ENCODE measurements around the gene TMEM231.
A peak's percentile ranks its signal among the peaks of the same experiment; 100 is the strongest.

Gene TMEM231

DNA sequence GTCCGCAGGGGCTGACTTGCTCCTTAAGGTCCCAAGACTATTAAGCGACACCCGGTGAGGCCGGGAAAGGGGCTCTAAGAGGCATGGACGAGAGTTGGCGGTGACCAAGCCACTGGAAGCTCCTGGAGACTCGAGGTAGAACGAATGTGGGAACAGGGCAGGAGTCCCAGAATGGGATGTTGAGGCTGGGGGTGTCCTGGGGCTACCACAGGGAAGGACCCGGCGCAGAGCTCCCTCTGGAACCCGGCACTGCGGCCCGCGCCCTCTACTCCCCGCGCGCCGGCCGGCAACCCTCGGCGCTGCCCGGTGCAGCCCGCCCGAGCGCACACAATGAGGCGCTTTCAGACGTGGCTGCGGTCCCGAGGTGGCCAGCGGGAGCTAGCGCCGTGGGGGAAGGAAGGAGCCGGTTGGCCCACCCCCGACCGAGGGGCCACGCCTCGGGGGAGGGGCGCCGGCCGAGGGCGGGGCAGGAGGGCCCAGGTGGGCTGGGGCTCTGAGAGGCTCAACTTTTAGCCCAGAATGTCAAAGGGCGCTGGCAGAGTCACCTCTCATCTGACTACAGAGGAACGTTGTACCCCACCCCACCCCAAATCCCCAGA is 60.9 kb downstream of the TMEM231 start, which contains the start of gene CHST6:
TSS of gene CHST6 (minus strand) at position 366 of the 599 bp plus-strand sequence. CDS start 15,613 bp downstream, outside the sequence.
- TF ChIP-seq EP300 (IDR thresholded peaks at IDR 0.05; ENCODE audit: borderline replicate concordance) = no peak
- TF ChIP-seq TCF12 (IDR thresholded peaks at IDR 0.05; ENCODE audit: low read depth) = peak; percentile 28; the same call in 1 of the 2 replicates
- TF ChIP-seq TAF1 (IDR thresholded peaks at IDR 0.05; ENCODE audit: low read depth) = peak; percentile 70; the same call in 1 of the 2 replicates
- peak; percentile 58; the same call in 1 of the 2 replicates for TF ChIP-seq ZBTB7A (IDR thresholded peaks at IDR 0.05; ENCODE audit: low read depth)
- TF ChIP-seq CREB1 (IDR thresholded peaks at IDR 0.05; ENCODE audit: low read depth) = no peak
- TF ChIP-seq, protein P1, sequence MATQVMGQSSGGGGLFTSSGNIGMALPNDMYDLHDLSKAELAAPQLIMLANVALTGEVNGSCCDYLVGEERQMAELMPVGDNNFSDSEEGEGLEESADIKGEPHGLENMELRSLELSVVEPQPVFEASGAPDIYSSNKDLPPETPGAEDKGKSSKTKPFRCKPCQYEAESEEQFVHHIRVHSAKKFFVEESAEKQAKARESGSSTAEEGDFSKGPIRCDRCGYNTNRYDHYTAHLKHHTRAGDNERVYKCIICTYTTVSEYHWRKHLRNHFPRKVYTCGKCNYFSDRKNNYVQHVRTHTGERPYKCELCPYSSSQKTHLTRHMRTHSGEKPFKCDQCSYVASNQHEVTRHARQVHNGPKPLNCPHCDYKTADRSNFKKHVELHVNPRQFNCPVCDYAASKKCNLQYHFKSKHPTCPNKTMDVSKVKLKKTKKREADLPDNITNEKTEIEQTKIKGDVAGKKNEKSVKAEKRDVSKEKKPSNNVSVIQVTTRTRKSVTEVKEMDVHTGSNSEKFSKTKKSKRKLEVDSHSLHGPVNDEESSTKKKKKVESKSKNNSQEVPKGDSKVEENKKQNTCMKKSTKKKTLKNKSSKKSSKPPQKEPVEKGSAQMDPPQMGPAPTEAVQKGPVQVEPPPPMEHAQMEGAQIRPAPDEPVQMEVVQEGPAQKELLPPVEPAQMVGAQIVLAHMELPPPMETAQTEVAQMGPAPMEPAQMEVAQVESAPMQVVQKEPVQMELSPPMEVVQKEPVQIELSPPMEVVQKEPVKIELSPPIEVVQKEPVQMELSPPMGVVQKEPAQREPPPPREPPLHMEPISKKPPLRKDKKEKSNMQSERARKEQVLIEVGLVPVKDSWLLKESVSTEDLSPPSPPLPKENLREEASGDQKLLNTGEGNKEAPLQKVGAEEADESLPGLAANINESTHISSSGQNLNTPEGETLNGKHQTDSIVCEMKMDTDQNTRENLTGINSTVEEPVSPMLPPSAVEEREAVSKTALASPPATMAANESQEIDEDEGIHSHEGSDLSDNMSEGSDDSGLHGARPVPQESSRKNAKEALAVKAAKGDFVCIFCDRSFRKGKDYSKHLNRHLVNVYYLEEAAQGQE (IDR thresholded peaks at IDR 0.05; ENCODE audit: low read depth) = no peak
- TF ChIP-seq, protein P2, sequence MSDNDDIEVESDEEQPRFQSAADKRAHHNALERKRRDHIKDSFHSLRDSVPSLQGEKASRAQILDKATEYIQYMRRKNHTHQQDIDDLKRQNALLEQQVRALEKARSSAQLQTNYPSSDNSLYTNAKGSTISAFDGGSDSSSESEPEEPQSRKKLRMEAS (IDR thresholded peaks at IDR 0.05) = peak; percentile 75

DNA sequence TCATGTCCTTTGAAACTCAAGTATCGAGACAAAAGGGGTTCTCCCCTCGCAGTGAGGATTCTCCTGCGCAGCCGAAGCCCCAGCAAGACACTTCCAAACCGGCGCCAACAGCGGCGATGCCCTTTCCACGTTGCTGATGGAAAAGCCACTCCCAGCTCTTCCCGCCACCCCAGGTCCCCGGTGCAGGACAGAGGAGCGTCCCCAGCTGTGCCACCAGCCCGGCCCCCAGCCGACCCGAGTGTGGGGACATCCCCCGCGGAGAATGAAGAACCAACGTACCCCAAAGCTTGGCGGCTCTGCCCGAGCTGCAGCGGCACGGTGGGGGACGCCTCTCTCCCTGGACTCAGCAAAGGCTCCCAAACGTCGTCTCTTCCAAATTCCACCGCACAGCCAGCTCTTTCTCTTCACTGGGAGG is 61.4 kb downstream of the TMEM231 start:
- TF ChIP-seq EP300 (IDR thresholded peaks at IDR 0.05; ENCODE audit: borderline replicate concordance) (no peak), FOXM1 (IDR thresholded peaks at IDR 0.05; ENCODE audit: borderline replicate concordance, low read depth) (no peak), NFIC (IDR thresholded peaks at IDR 0.05) (no peak), EGR1 (IDR thresholded peaks at IDR 0.05) (no peak), TCF12 (IDR thresholded peaks at IDR 0.05; ENCODE audit: low read depth) (no peak), CREB1 (IDR thresholded peaks at IDR 0.05; ENCODE audit: low read depth) (no peak), TEAD4 (IDR thresholded peaks at IDR 0.05) (no peak), CEBPB (IDR thresholded peaks at IDR 0.05) (no peak), ZBTB7A (IDR thresholded peaks at IDR 0.05; ENCODE audit: low read depth) (no peak), RAD21 (IDR thresholded peaks at IDR 0.05; ENCODE audit: low read depth) (no peak), YY1 (IDR thresholded peaks at IDR 0.05; ENCODE audit: low read depth) (no peak), TAF1 (IDR thresholded peaks at IDR 0.05; ENCODE audit: low read depth) (no peak)
- TF ChIP-seq, protein P2 (IDR thresholded peaks at IDR 0.05) = no peak
- TF ChIP-seq, protein P1 (IDR thresholded peaks at IDR 0.05; ENCODE audit: low read depth) = no peak
- TF ChIP-seq, protein P3, sequence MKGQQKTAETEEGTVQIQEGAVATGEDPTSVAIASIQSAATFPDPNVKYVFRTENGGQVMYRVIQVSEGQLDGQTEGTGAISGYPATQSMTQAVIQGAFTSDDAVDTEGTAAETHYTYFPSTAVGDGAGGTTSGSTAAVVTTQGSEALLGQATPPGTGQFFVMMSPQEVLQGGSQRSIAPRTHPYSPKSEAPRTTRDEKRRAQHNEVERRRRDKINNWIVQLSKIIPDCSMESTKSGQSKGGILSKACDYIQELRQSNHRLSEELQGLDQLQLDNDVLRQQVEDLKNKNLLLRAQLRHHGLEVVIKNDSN (IDR thresholded peaks at IDR 0.05) = no peak

DNA sequence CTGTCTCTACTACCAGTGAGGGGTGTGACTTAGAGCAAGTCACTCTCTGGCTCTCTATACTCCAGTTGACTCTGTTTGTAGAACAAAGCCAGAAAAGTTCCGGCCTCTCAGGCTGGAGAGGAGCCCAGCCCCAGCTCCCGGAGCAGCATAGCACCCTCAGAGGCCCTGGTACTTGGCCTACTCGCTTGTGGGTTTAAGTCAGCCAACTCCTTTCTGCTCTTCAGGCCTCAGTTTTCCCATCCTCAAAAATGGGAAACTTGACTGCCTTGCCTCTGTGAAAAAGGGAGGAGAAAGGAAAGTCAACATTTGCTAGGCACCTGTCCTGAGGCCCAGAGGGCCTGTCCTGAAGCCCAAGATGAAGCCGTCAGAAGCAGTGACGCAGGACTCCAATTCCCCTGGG is 61.9 kb downstream of the TMEM231 start:
- TF ChIP-seq RAD21 (IDR thresholded peaks at IDR 0.05; ENCODE audit: low read depth) = no peak
- no peak for TF ChIP-seq EP300 (IDR thresholded peaks at IDR 0.05; ENCODE audit: borderline replicate concordance)
- no peak for TF ChIP-seq ZBTB7A (IDR thresholded peaks at IDR 0.05; ENCODE audit: low read depth)
- no peak for TF ChIP-seq CEBPB (IDR thresholded peaks at IDR 0.05)
- TF ChIP-seq, protein P2 (IDR thresholded peaks at IDR 0.05) = no peak
- no peak for TF ChIP-seq NFIC (IDR thresholded peaks at IDR 0.05)

DNA sequence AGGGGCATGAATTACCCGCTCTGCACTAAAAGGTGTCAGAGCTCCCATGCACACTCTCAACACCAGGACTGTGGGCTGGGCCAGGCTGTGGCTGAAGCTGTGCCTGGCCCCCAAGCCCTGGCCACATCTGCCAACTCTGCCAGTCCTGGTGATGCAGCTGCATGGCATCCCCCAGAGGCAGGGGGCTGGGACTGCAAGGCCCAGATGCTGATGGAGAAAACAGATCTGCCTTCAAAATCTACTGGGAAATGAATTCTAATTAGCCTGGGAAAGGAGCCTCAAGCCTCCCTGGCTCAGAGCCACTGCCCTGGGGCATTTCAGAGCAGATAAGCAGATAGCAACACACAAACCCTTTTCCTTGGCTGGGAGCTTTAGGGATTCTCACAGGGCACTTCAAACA is 64.2 kb downstream of the TMEM231 start:
- no peak for TF ChIP-seq CEBPB (IDR thresholded peaks at IDR 0.05)
- TF ChIP-seq RAD21 (IDR thresholded peaks at IDR 0.05; ENCODE audit: low read depth) = peak; percentile 50

DNA sequence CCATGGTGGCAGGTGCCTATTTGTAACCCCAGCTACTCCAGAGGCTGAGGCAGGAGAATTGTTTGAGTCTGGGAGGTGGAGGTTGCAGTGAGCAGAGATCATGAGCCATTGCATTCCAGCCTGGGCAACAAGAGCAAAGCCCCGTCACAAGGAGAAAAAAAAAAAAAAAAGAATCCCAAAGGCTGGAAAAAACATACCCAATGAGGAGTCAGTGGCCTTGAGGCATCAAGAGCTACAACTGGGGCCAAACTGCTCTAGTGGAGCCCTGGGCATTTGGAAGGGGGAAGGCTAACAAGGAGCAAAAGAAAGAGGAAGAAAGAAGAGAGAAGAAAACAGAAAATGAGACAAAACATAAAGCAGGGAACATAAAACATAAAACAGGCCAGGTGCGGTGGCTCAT is 67.7 kb downstream of the TMEM231 start:
- TF ChIP-seq NFIC (IDR thresholded peaks at IDR 0.05) = no peak
- TF ChIP-seq, protein P1 (IDR thresholded peaks at IDR 0.05; ENCODE audit: low read depth) = no peak
- TF ChIP-seq, protein P3 (IDR thresholded peaks at IDR 0.05) = no peak
- TF ChIP-seq CREB1 (IDR thresholded peaks at IDR 0.05; ENCODE audit: low read depth) = no peak
- no peak for TF ChIP-seq CEBPB (IDR thresholded peaks at IDR 0.05)
- no peak for TF ChIP-seq RAD21 (IDR thresholded peaks at IDR 0.05; ENCODE audit: low read depth)
- TF ChIP-seq FOXM1 (IDR thresholded peaks at IDR 0.05; ENCODE audit: borderline replicate concordance, low read depth) = no peak
- no peak for TF ChIP-seq YY1 (IDR thresholded peaks at IDR 0.05; ENCODE audit: low read depth)
- TF ChIP-seq EP300 (IDR thresholded peaks at IDR 0.05; ENCODE audit: borderline replicate concordance) = no peak
- no peak for TF ChIP-seq TCF12 (IDR thresholded peaks at IDR 0.05; ENCODE audit: low read depth)
